Fibroblast of lung (primary cell): ENCODE results near the gene CATSPERD. TPM values are rescaled to one million over a fixed set of nuclear protein-coding genes. Genes with fewer than 3 reads are reported as not detected.

Experiments used
- DNase-seq, 2 donors: peaks; one replicate each; pipeline versions ENCODE4 v3.0.0 to v3.0.0-alpha.2; 2010; ENCODE audit warnings: low read depth in 2 of 2
- H2AFZ ChIP-seq: 2 replicates; pipeline ENCODE4 v1.5.1; 2012; ENCODE audit warnings: low read length, control low read depth, inconsistent platforms
- H3K27ac ChIP-seq: 2 replicates; pipeline ENCODE4 v1.5.1; 2011; ENCODE audit warnings: low read length, control low read depth; ENCODE audit not compliant: insufficient read depth
- H3K27me3 ChIP-seq: 2 replicates; pipeline ENCODE4 v1.5.1; 2011; ENCODE audit warnings: mild to moderate bottlenecking, low read length; ENCODE audit not compliant: control insufficient read depth, insufficient read depth
- H3K36me3 ChIP-seq: 2 replicates; pipeline ENCODE4 v1.5.1; 2011; ENCODE audit warnings: low read length; ENCODE audit not compliant: control insufficient read depth, insufficient read depth
- H3K4me1 ChIP-seq: 2 replicates; pipeline ENCODE4 v1.5.1; 2011; ENCODE audit warnings: low read length; ENCODE audit not compliant: control insufficient read depth, insufficient read depth; ENCODE audit errors: extremely low read depth
- H3K4me2 ChIP-seq: 2 replicates; pipeline ENCODE4 v1.5.1; 2011; ENCODE audit warnings: low read length, control low read depth; ENCODE audit not compliant: insufficient read depth; ENCODE audit errors: extremely low read depth
- H3K4me3 ChIP-seq, 4 experiments: fragments of 200-600 bp in 1 of 4; sonication (generic) in 1 of 4; replicated peaks in 1 of 4; 2 replicates each; pipeline ENCODE4 v1.5.1; 2011 to 2016; ENCODE audit warnings: low read length in 4 of 4, low read depth in 3 of 4, mild to moderate bottlenecking in 3 of 4, control low read depth in 2 of 4, inconsistent platforms in 1 of 4, mixed read lengths in 1 of 4; ENCODE audit not compliant: insufficient read depth in 1 of 4; ENCODE audit errors: control extremely low read depth in 1 of 4
- H3K79me2 ChIP-seq: 2 replicates; pipeline ENCODE4 v1.5.1; 2012; ENCODE audit warnings: mild to moderate bottlenecking, low read length, inconsistent platforms; ENCODE audit not compliant: control insufficient read depth, insufficient read depth
- H3K9ac ChIP-seq: 2 replicates; pipeline ENCODE4 v1.5.1; 2011; ENCODE audit warnings: mild to moderate bottlenecking, low read length, control low read depth; ENCODE audit not compliant: insufficient read depth
- H3K9me3 ChIP-seq: 2 replicates; pipeline ENCODE4 v1.5.1; 2012; ENCODE audit warnings: low read depth, low read length; ENCODE audit not compliant: control insufficient read depth, insufficient read depth
- H4K20me1 ChIP-seq: 2 replicates; pipeline ENCODE4 v1.5.1; 2011; ENCODE audit warnings: low read length; ENCODE audit not compliant: control insufficient read depth, insufficient read depth; ENCODE audit errors: extremely low read depth
- EZH2 ChIP-seq: IDR thresholded peaks from 2 replicates; pipeline ENCODE4 v1.5.1; 2012; ENCODE audit warnings: low read length, control low read depth, mild to moderate bottlenecking; ENCODE audit errors: missing control alignments
- polyA plus RNA-seq, 2 donors: library from polyadenylated mRNA; depleted of rRNA in 1 of 2; stranded (reverse) in 1 of 2; unstranded in 1 of 2; fragments of >200 nt; gene quantifications; 2 replicates each; pipeline ENCODE4 v1.2.1, GENCODE V29; 2011 to 2012; ENCODE audit warnings: missing spikeins in 1 of 2
- total RNA-seq: library from RNA; depleted of rRNA; stranded (reverse); fragments of >200 nt; gene quantifications from 2 replicates; pipeline ENCODE4 v1.2.1, GENCODE V29; 2014
- TF ChIP-seq, protein P1 (sequence below), 2 donors: IDR thresholded peaks in 1 of 2; conservative IDR thresholded peaks in 1 of 2; 1 replicate in 1 of 2; 2 replicates in 1 of 2; pipeline ENCODE4 v1.5.1; 2011 to 2012; ENCODE audit warnings: low read length in 2 of 2, control low read depth in 1 of 2, inconsistent platforms in 1 of 2, low read depth in 1 of 2, mild to moderate bottlenecking in 1 of 2

CATSPERD gene
- total and polyA plus RNA-seq, 2 donors (not counting 1 experiment from before 2014, with no cell fraction given), result not detected

DNA sequence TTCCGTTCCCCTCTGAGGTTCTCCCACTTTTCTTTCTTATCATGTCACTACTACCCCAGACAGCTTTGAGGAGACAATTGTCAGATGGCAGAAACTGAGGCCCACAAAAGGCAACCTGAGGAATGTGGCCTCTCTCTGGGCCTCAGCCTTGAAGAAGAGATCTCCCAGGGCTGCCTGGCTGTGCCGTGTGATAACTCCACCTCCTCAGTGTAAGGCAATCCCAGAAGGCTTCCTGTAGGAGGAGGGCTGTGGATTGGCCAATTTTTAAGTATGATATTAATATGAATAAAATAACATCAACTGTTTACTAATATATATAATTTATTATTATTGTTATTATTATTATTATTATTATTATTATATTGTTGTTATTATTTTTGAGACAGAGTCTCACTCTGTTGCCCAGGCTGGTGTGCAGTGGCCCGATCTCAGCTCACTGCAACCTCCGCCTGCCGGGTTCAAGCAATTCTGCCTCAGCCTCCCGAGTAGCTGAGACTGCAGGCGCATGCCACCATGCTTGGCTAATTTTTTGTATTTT, 75.0 kb downstream of the CATSPERD start:
- Histone ChIP-seq H3K9ac (no peak overlapping the region), H3K9me3 (no peaks in the 10 kb centered on the region), H3K27ac (no peak overlapping the region), H3K36me3 (no peaks in the 10 kb centered on the region), H2AFZ (no peak overlapping the region), H3K79me2 (no peaks in the 10 kb centered on the region), H3K27me3 (peaks cover 5% of the 10 kb centered on the region), H3K4me1 (no peaks in the 10 kb centered on the region), H3K4me2 (no peak overlapping the region), H4K20me1 (no peaks in the 10 kb centered on the region), H3K4me3 (no peak overlapping the region)
- no peak for DNase-seq
- TF ChIP-seq EZH2, result no peak
- TF ChIP-seq, protein P1, sequence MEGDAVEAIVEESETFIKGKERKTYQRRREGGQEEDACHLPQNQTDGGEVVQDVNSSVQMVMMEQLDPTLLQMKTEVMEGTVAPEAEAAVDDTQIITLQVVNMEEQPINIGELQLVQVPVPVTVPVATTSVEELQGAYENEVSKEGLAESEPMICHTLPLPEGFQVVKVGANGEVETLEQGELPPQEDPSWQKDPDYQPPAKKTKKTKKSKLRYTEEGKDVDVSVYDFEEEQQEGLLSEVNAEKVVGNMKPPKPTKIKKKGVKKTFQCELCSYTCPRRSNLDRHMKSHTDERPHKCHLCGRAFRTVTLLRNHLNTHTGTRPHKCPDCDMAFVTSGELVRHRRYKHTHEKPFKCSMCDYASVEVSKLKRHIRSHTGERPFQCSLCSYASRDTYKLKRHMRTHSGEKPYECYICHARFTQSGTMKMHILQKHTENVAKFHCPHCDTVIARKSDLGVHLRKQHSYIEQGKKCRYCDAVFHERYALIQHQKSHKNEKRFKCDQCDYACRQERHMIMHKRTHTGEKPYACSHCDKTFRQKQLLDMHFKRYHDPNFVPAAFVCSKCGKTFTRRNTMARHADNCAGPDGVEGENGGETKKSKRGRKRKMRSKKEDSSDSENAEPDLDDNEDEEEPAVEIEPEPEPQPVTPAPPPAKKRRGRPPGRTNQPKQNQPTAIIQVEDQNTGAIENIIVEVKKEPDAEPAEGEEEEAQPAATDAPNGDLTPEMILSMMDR (conservative IDR thresholded peaks at IDR 0.05 in 1 of 2, IDR thresholded peaks at IDR 0.05 in 1 of 2; ENCODE audit: low read depth in 1 of 2, low read length in 2 of 2), result no peak

- H3K4me1 ChIP-seq, result no peaks in the 10 kb centered on the region
- H3K27me3 ChIP-seq, result peaks cover 5% of the 10 kb centered on the region
- H2AFZ ChIP-seq, result no peak overlapping the region
- no peaks in the 10 kb centered on the region for H3K9me3 ChIP-seq
- no peak overlapping the region for H3K9ac ChIP-seq
- H3K4me3 ChIP-seq, result no peak overlapping the region
- H3K27ac ChIP-seq, result no peak overlapping the region
- no peak overlapping the region for H3K4me2 ChIP-seq
- no peak for DNase-seq
- no peaks in the 10 kb centered on the region for H3K36me3 ChIP-seq
- no peaks in the 10 kb centered on the region for H3K79me2 ChIP-seq
- H4K20me1 ChIP-seq, result no peaks in the 10 kb centered on the region
- TF ChIP-seq, protein P1 (conservative IDR thresholded peaks at IDR 0.05 in 1 of 2, IDR thresholded peaks at IDR 0.05 in 1 of 2; ENCODE audit: low read depth in 1 of 2, low read length in 2 of 2), result no peak
- TF ChIP-seq EZH2, result no peak
Observed at GRCh38 chr19:5798244-5798643, 77.8 kb downstream of the CATSPERD start.

GRCh38 chr19:5799247-5800241, 79.1 kb downstream of the CATSPERD start:
- peaks cover 5% of the 10 kb centered on the region for H3K27me3 ChIP-seq
- H3K4me2 ChIP-seq, result no peak overlapping the region
- H3K9ac ChIP-seq, result no peak overlapping the region
- DNase-seq, result no peak
- no peak overlapping the region for H2AFZ ChIP-seq
- no peak overlapping the region for H3K27ac ChIP-seq
- H3K4me1 ChIP-seq, result peaks cover 4% of the 10 kb centered on the region
- H3K36me3 ChIP-seq, result no peaks in the 10 kb centered on the region
- H3K4me3 ChIP-seq, result no peak overlapping the region
- no peaks in the 10 kb centered on the region for H4K20me1 ChIP-seq
- H3K9me3 ChIP-seq, result no peaks in the 10 kb centered on the region
- no peaks in the 10 kb centered on the region for H3K79me2 ChIP-seq
- TF ChIP-seq, protein P1 (conservative IDR thresholded peaks at IDR 0.05 in 1 of 2, IDR thresholded peaks at IDR 0.05 in 1 of 2; ENCODE audit: low read depth in 1 of 2, low read length in 2 of 2), result no peak
- TF ChIP-seq EZH2, result no peak
